Endothelial cell (in vitro differentiated cells): ENCODE results near the gene KRTAP19-3. TPM values are rescaled to one million over a fixed set of nuclear protein-coding genes. Genes with fewer than 3 reads are reported as not detected.
A peak's percentile ranks its signal among the peaks of the same experiment; 100 is the strongest.

ENCODE experiments used
- DNase-seq: peaks from one replicate; pipeline ENCODE4 v3.0.0; 2021; ENCODE audit warnings: low spot score
- H3K27ac Mint-ChIP-seq: one replicate; pipeline ENCODE4 v1.8.0; 2021; ENCODE audit warnings: mixed read lengths, inconsistent platforms; ENCODE audit not compliant: unreplicated experiment
- H3K27me3 Mint-ChIP-seq: one replicate; pipeline ENCODE4 v1.8.0; 2021; ENCODE audit warnings: mild to moderate bottlenecking, moderate library complexity, mixed read lengths, inconsistent platforms; ENCODE audit not compliant: unreplicated experiment
- H3K36me3 Mint-ChIP-seq: one replicate; pipeline ENCODE4 v1.8.0; 2021; ENCODE audit warnings: mild to moderate bottlenecking, low read depth, mixed read lengths, inconsistent platforms; ENCODE audit not compliant: unreplicated experiment
- H3K4me1 Mint-ChIP-seq: one replicate; pipeline ENCODE4 v1.8.0; 2021; ENCODE audit warnings: mild to moderate bottlenecking, mixed read lengths, inconsistent platforms; ENCODE audit not compliant: unreplicated experiment
- H3K4me3 Mint-ChIP-seq: one replicate; pipeline ENCODE4 v1.8.0; 2021; ENCODE audit warnings: mild to moderate bottlenecking, mixed read lengths, inconsistent platforms; ENCODE audit not compliant: unreplicated experiment
- H3K9me3 Mint-ChIP-seq: one replicate; pipeline ENCODE4 v1.8.0; 2021; ENCODE audit warnings: mixed read lengths, inconsistent platforms; ENCODE audit not compliant: unreplicated experiment
- CTCF ChIP-seq: fragments of 200-600 bp; sonication (generic); IDR thresholded peaks from one replicate; pipeline ENCODE4 v1.5.0; 2021; ENCODE audit warnings: antibody characterized with exemption; ENCODE audit not compliant: unreplicated experiment
- total RNA-seq: library from RNA; stranded (reverse); fragmentation: NEBNext Ultra II Directional; extraction: Animal tissue kit (Norgen Biotek cat#: 25700); gene quantifications from one replicate; pipeline ENCODE4 v1.2.1, GENCODE V29; 2021; ENCODE audit not compliant: unreplicated experiment

KRTAP19-3 gene
- total RNA-seq, 1 donor from 2014 or later = not detected

- Mint-ChIP-seq H3K27ac (no peak overlapping the region), H3K36me3 (no peaks in the 10 kb centered on the region), H3K9me3 (no peaks in the 10 kb centered on the region), H3K4me1 (no peaks in the 10 kb centered on the region), H3K4me3 (no peak overlapping the region), H3K27me3 (no peaks in the 10 kb centered on the region)
- no peak for DNase-seq
- TF ChIP-seq CTCF = no peak
Measured at GRCh38 chr21:30479259-30479658, 12.6 kb downstream of the KRTAP19-3 start.

DNA sequence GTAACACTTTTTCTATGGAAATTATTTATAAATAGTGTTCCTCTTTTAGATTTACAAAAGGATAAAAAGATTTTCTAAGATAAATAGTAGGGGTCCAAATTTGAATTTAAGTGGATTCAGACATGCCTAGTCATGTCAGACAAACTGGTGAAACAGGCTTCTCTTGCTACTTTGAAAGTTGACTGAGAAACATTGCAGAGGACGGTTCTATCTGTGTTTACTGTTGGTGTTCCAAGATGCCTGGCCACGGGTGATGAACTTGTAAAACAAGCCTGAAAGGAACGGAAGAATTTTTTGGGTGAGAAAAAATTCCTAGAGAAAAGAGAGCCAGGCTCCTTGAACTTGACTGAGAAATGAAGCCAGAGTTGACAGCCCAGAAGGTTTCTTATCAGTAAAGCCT lies 13.8 kb downstream of the KRTAP19-3 start:
- no peaks in the 10 kb centered on the region for H3K4me1 Mint-ChIP-seq
- no peak overlapping the region for H3K27ac Mint-ChIP-seq
- H3K36me3 Mint-ChIP-seq = no peaks in the 10 kb centered on the region
- H3K4me3 Mint-ChIP-seq = no peak overlapping the region
- H3K27me3 Mint-ChIP-seq = no peaks in the 10 kb centered on the region
- H3K9me3 Mint-ChIP-seq = no peaks in the 10 kb centered on the region
- DNase-seq = no peak
- TF ChIP-seq CTCF = no peak

GRCh38 chr21:30468900-30469714 lies 22.7 kb downstream of the KRTAP19-3 start:
- Mint-ChIP-seq H3K9me3 (no peaks in the 10 kb centered on the region), H3K27me3 (peaks cover 2% of the 10 kb centered on the region), H3K4me1 (no peaks in the 10 kb centered on the region), H3K4me3 (no peak overlapping the region), H3K27ac (no peak overlapping the region), H3K36me3 (no peaks in the 10 kb centered on the region)
- DNase-seq = no peak
- TF ChIP-seq CTCF = no peak

DNA sequence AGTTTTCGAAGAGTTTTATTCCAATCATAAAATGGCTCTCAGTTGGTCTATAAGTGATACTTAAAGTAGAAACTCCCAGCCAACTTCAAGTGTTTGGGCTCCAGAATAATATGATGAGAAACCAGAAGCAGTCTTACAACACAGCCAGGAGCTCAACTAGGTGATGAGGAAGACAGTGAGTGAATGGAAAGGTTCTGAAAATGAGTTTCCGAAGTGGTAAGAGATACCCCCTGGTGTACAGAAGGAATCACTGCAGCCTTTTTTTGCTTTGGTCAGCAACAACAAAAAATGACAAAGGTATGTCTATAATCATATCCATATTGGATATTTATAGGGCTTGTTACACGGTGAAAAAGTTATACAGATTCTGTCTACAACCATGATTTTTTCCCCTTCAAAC lies 28.1 kb downstream of the KRTAP19-3 start:
- Mint-ChIP-seq H3K4me3 (no peak overlapping the region), H3K9me3 (no peaks in the 10 kb centered on the region), H3K4me1 (no peaks in the 10 kb centered on the region), H3K36me3 (no peaks in the 10 kb centered on the region), H3K27me3 (no peaks in the 10 kb centered on the region), H3K27ac (no peak overlapping the region)
- TF ChIP-seq CTCF = peak; percentile 79
- no peak for DNase-seq

GRCh38 chr21:30448514-30448913 lies 43.3 kb downstream of the KRTAP19-3 start:
- no peaks in the 10 kb centered on the region for H3K36me3 Mint-ChIP-seq
- no peak for DNase-seq
- H3K4me3 Mint-ChIP-seq = no peak overlapping the region
- H3K27me3 Mint-ChIP-seq = no peaks in the 10 kb centered on the region
- no peak for TF ChIP-seq CTCF
- H3K27ac Mint-ChIP-seq = no peak overlapping the region
- H3K4me1 Mint-ChIP-seq = peaks cover 18% of the 10 kb centered on the region
- H3K9me3 Mint-ChIP-seq = no peaks in the 10 kb centered on the region
